ENCODE measurements around the gene CT45A5.
"Not testable (repeated sequence)": the region's sequence is repeated elsewhere in the genome, so short reads cannot be mapped to it uniquely, and the experiment has no call there.

The CT45A5 gene

DNA sequence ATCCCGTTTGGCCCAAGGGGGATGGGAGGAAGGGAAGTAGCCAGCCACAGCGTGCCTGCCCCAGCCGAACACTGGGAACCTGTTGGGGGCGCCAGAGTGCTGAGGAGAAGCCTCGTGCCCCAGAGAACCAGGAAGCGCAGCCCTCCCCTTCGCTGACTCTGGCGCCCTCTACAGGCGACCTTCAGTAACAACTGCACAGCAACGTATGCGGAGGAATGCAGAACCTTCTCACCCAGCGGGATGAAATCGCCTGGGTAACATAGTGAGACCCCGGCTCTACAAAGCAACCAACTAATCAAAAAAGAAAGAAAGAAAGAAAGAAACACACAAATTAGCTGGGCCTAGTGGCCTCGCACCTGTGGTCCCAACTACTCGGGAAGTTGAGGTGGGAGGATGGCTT is at the start of gene CT45A5:
CT45A5 (minus strand) TSS at position 101 of the 400 bp plus-strand sequence. CDS start 3,774 bp downstream, outside the sequence.
- not testable (repeated sequence) for DNase-seq

GRCh38 chrX:135819912-135820311 is 34.6 kb upstream of the CT45A5 start, which contains the start of gene CT45A2:
Gene CT45A2 (minus strand): TSS chrX:135820012. CDS start chrX:135816265, 3,747 bp downstream.
- not testable (repeated sequence) for DNase-seq

DNA sequence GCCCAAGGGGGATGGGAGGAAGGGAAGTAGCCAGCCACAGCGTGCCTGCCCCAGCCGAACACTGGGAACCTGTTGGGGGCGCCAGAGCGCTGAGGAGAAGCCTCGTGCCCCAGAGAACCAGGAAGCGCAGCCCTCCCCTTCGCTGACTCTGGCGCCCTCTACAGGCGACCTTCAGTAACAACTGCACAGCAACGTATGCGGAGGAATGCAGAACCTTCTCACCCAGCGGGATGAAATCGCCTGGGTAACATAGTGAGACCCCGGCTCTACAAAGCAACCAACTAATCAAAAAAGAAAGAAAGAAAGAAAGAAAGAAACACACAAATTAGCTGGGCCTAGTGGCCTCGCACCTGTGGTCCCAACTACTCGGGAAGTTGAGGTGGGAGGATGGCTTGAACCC is 17.4 kb upstream of the CT45A5 start, which contains the start of gene CT45A6:
CT45A6 (minus strand) TSS at position 101 of the 400 bp plus-strand sequence. CDS start 3,794 bp downstream, outside the sequence.
- DNase-seq = not testable (repeated sequence)

- not testable (repeated sequence) for DNase-seq
These were observed 17.2 kb downstream of the CT45A5 start, which contains the start of gene CT45A3 for GRCh38 chrX:135768091-135768490. Gene CT45A3 (minus strand): TSS chrX:135768191. CDS start chrX:135764444, 3,747 bp downstream.

GRCh38 chrX:135744739-135745138 is 40.6 kb downstream of the CT45A5 start:
- not testable (repeated sequence) for DNase-seq

DNA sequence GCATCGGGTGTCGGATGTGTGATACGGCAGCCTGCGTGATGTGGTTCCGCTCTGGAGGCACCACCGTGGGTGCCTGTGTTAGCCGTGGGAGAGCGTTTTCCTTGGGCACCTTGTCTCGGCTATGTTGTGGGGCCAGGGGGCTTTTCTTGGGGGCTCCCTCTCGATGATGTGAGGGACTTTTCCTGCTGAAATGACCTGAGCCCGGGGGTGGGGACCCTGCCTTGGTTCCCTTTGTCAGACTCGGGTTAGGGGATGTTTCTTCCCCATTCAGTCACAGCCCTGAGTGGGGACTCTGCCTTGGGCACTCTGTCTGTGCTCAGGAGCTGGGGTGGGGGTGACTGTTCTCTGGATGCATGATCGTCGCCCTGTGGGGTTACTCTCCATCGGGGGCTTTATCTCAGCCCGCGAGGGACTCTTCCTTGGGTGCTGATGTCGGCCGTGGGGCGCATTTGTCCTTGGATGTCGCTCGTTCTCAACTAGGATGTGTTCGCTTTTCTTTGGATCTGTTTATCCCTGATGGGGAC is 44.0 kb downstream of the CT45A5 start:
- DNase-seq = no peak

GRCh38 chrX:135740681-135741149 is 44.6 kb downstream of the CT45A5 start:
- DNase-seq = no peak

DNA sequence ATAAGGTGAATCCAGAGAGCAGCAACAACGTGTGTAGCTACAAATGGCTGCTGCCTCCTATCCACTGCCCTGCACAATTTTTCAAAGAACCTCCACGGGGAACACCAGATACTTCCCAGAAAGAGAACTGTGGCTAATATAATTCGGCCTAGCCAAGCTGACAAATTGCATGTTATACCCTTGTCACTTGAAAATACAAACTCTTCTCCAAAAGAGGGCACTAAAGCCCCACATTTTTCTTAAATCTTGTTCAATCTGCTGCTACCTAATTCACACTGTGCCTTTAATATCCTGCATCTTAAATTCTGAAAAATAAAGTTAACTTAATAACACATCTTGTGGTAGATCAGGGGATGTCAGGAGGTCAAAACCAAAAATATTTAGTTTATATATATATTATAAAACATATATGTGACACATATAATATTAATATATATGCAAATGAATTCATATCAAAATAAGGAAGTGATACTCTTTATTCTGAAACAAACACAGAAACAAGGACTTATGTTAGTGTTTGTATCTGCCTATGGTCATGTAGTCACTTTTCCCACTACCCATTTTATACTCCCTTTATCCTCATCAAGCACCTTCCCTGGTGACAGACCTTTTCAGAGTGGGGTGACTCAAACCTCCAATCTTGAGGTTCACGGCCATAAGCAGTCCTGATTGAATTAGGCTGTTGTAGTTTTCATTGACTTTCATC is 47.8 kb downstream of the CT45A5 start:
- no peak for DNase-seq

DNA sequence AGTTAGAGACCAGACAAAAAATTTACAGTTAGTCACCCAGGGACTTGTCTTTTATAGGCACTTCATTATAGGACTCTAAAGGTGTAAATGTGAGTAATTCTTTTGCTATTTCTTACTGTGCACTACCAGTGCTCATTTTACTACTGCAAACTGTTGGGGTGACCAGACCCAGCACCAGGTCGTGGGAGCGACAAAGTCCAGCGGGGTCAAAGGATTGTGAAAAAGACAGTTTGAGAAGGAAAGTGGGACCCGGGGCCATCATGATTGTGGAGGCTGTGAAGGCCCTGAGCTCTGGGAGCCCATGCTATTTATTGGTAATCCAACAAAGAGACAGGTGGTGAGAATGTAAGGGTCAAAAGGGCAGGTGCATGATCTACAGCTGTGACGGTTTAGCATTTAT is 50.6 kb downstream of the CT45A5 start:
- DNase-seq = not testable (repeated sequence)

Data from COR-L47 (cell line).